Prostate gland (tissue), 2 donors: ENCODE data around the gene CA7. TPM values are rescaled to one million over a fixed set of nuclear protein-coding genes. Genes with fewer than 3 reads are reported as not detected.

ENCODE experiments used
- DNase-seq: peaks from one replicate; pipeline ENCODE4 v3.0.0-alpha.2; 2019; ENCODE audit warnings: low spot score
- H3K27ac ChIP-seq, 2 donors: fragments of 200-600 bp; sonication (generic); 2 replicates each; pipeline ENCODE4 v1.5.1; 2017 to 2019
- H3K27me3 ChIP-seq: fragments of 200-600 bp; sonication (generic); replicated peaks from 2 replicates; pipeline ENCODE4 v1.5.1; 2019; ENCODE audit not compliant: insufficient read depth
- H3K36me3 ChIP-seq, 2 donors: fragments of 200-600 bp; sonication (generic); 1 replicate in 1 of 2; 2 replicates in 1 of 2; pipeline versions ENCODE4 v1.5.1 to v1.8.1; 2017 to 2019
- H3K4me1 ChIP-seq: fragments of 200-600 bp; sonication (generic); replicated peaks from 2 replicates; pipeline ENCODE4 v1.5.1; 2019
- H3K4me3 ChIP-seq, 2 donors: fragments of 200-600 bp; sonication (generic); 2 replicates each; pipeline ENCODE4 v1.5.1; 2017 to 2019
- H3K9me3 ChIP-seq: fragments of 200-600 bp; sonication (generic); 2 replicates; pipeline ENCODE4 v1.5.1; 2017
- CTCF ChIP-seq, 4 experiments: fragments of 200-600 bp in 2 of 4; fragments of 450-650 bp in 2 of 4; sonication (generic) in 2 of 4; IDR thresholded peaks; 1 replicate in 3 of 4; 2 replicates in 1 of 4; pipeline ENCODE4 v1.5.1; 2016 to 2019; ENCODE audit warnings: antibody characterized with exemption in 4 of 4, mild to moderate bottlenecking in 2 of 4, moderate library complexity in 2 of 4
- POLR2A ChIP-seq: fragments of 450-650 bp; IDR thresholded peaks from one replicate; pipeline ENCODE4 v1.6.1; 2016; ENCODE audit warnings: antibody characterized with exemption, mild to moderate bottlenecking
- POLR2AphosphoS5 ChIP-seq: sonication (generic); formaldehyde crosslinking; IDR thresholded peaks from one replicate; pipeline ENCODE4 v1.6.1; 2017; ENCODE audit warnings: antibody characterized with exemption
- WGBS: methylation state at CpG from one replicate; pipeline ENCODE4 v1.1.5; 2018; 5-methylcytosine and 5-hydroxymethylcytosine counted together
- intact Hi-C: fragments of 100-400 bp; cut with DNase I; formaldehyde crosslinking; loops from one replicate; pipeline ENCODE4 v1.14.2; 2022
- total RNA-seq, 2 donors: library from RNA; depleted of rRNA; stranded (reverse); fragments of >200 nt; gene quantifications; one replicate each; pipeline ENCODE4 v1.1.0, GENCODE V29; 2016

Gene CA7
- total RNA-seq, result 1 to 10 TPM in 1 of 2 donors, not detected in 1; 1.9 TPM

- Histone ChIP-seq H3K27ac (no peak within 1 kb of the TSS), H3K4me3 (peak within 1 kb of the TSS; percentile 19 to 40), H3K27me3 (peaks cover 5% of the 10 kb centered on the region), H3K9me3 (no peaks in the 10 kb centered on the region), H3K36me3 (no peaks in the 10 kb centered on the region), H3K4me1 (peaks cover 3% of the 10 kb centered on the region)
- no peak for DNase-seq
- TF ChIP-seq POLR2A, result no peak
- TF ChIP-seq POLR2AphosphoS5, result no peak
- under 1% methylated on average over 29 of the region's 79 CpGs for WGBS
- intact Hi-C loops, result no loop called here
Observed at GRCh38 chr16:66844342-66845079, at the start of gene CA7. TSS of gene CA7 (plus strand) at chr16:66844414. CDS start at chr16:66844488, 74 bp downstream.

- intact Hi-C loops, result no loop called here
- TF ChIP-seq POLR2AphosphoS5 (no peak), CTCF (IDR thresholded peaks at IDR 0.05) (no peak), POLR2A (no peak)
- Histone ChIP-seq H3K4me3 (no peak overlapping the region), H3K27ac (no peak overlapping the region), H3K27me3 (no peaks in the 10 kb centered on the region), H3K4me1 (no peaks in the 10 kb centered on the region), H3K9me3 (no peaks in the 10 kb centered on the region), H3K36me3 (no peaks in the 10 kb centered on the region)
- DNase-seq, result no peak
- 93% methylated on average over 2 of the region's 2 CpGs for WGBS
Observed at GRCh38 chr16:66798161-66798560, 46.1 kb upstream of the CA7 start.

- H3K9me3 ChIP-seq, result no peaks in the 10 kb centered on the region
- 92% methylated on average over 19 of the region's 19 CpGs for WGBS
- H3K27me3 ChIP-seq, result no peaks in the 10 kb centered on the region
- H3K4me3 ChIP-seq, result no peak overlapping the region
- TF ChIP-seq CTCF (IDR thresholded peaks at IDR 0.05) (no peak), POLR2A (no peak)
- no peaks in the 10 kb centered on the region for H3K4me1 ChIP-seq
- intact Hi-C loops, result no loop called here
- no peak for DNase-seq
- H3K36me3 ChIP-seq, result peaks cover 0 to 9% of the 10 kb centered on the region in 2 donors
- no peak overlapping the region for H3K27ac ChIP-seq
Observed at GRCh38 chr16:66800856-66801255, 43.4 kb upstream of the CA7 start.

- DNase-seq, result no peak
- 87% methylated on average over 56 of the region's 56 CpGs for WGBS
- H3K36me3 ChIP-seq, result peaks cover 0 to 9% of the 10 kb centered on the region in 2 donors
Observed at GRCh38 chr16:66801320-66802105, 42.7 kb upstream of the CA7 start, which contains the start of gene TERB1. TSS of gene TERB1 (minus strand) at chr16:66801584. CDS start at chr16:66796798, 4,786 bp downstream.

More at GRCh38 chr16:66801320-66802105, 42.7 kb upstream of the CA7 start, which contains the start of gene TERB1:
- no peak within 1 kb of the TSS for H3K4me3 ChIP-seq
- H3K9me3 ChIP-seq, result no peaks in the 10 kb centered on the region
- H3K27me3 ChIP-seq, result no peaks in the 10 kb centered on the region
- intact Hi-C loops, result no loop called here
- TF ChIP-seq POLR2AphosphoS5 (no peak), CTCF (IDR thresholded peaks at IDR 0.05) (no peak), POLR2A (no peak)
- no peaks in the 10 kb centered on the region for H3K4me1 ChIP-seq
- no peak within 1 kb of the TSS for H3K27ac ChIP-seq
